SK-MEL-5 (cell line): ENCODE measurements around the gene PTPRE. TPM values are rescaled to one million over a fixed set of nuclear protein-coding genes. Genes with fewer than 3 reads are reported as not detected.
"Not testable (repeated sequence)": the region's sequence is repeated elsewhere in the genome, so short reads cannot be mapped to it uniquely, and the experiment has no call there.

ENCODE experiments used
- DNase-seq: peaks from one replicate; pipeline ENCODE4 v3.0.0-alpha.2; 2016; ENCODE audit warnings: low read depth, low spot score
- in situ Hi-C: cut with HindIII; loops from 2 replicates; pipeline ENCODE4 v1.10.0; 2016; ENCODE audit warnings: low sequenced_read_pairs, high pct_unique_total_duplicates, low pct_unique_long_range_greater_than_20kb
- total RNA-seq: library from RNA; depleted of rRNA; stranded (reverse); fragments of >200 nt; shearing (Covaris generic); gene quantifications from 2 replicates; pipeline ENCODE4 v1.2.3, GENCODE V29; 2014

PTPRE gene
- total RNA-seq, 1 experiment from 2014 or later: 0.03 TPM

GRCh38 chr10:128078136-128078969 is 171.4 kb downstream of the PTPRE start:
- peak; percentile 49 for DNase-seq
- in situ Hi-C loops: no loop called here

GRCh38 chr10:128080231-128080630 is 173.3 kb downstream of the PTPRE start:
- no peak for DNase-seq
- in situ Hi-C loops: no loop called here

GRCh38 chr10:128080641-128081040 is 173.7 kb downstream of the PTPRE start:
- DNase-seq: no peak
- in situ Hi-C loops: no loop called here

GRCh38 chr10:128081222-128081621 is 174.3 kb downstream of the PTPRE start:
- in situ Hi-C loops: no loop called here
- DNase-seq: no peak

GRCh38 chr10:128081720-128082119 is 174.8 kb downstream of the PTPRE start:
- in situ Hi-C loops: no loop called here
- no peak for DNase-seq

- in situ Hi-C loops: no loop called here
- DNase-seq: no peak
Measured at GRCh38 chr10:128083191-128083895, 176.4 kb downstream of the PTPRE start.

- no peak for DNase-seq
- in situ Hi-C loops: no loop called here
Measured at GRCh38 chr10:128084364-128084763, 177.5 kb downstream of the PTPRE start.

GRCh38 chr10:128084991-128085390 is 178.1 kb downstream of the PTPRE start:
- no peak for DNase-seq
- in situ Hi-C loops: no loop called here

GRCh38 chr10:128086003-128086863 is 179.3 kb downstream of the PTPRE start:
- no peak for DNase-seq
- in situ Hi-C loops: no loop called here

GRCh38 chr10:128087146-128087883 is 180.4 kb downstream of the PTPRE start:
- in situ Hi-C loops: no loop called here
- no peak for DNase-seq

GRCh38 chr10:128087884-128088709 is 181.2 kb downstream of the PTPRE start:
- in situ Hi-C loops: no loop called here
- DNase-seq: no peak

- no peak for DNase-seq
- in situ Hi-C loops: no loop called here
Measured at GRCh38 chr10:128091636-128092210, 184.8 kb downstream of the PTPRE start.

GRCh38 chr10:128092454-128092853 is 185.6 kb downstream of the PTPRE start:
- in situ Hi-C loops: no loop called here
- DNase-seq: no peak

- DNase-seq, in situ Hi-C loops: not testable (repeated sequence)
Measured at GRCh38 chr10:128094596-128094995, 187.7 kb downstream of the PTPRE start.

GRCh38 chr10:128095027-128095752 is 188.3 kb downstream of the PTPRE start:
- in situ Hi-C loops: no loop called here
- no peak for DNase-seq
